Measurements from ENCODE around the gene SLC25A21.

Gene SLC25A21

GRCh38 chr14:36682338-36682737, 490.1 kb downstream of the SLC25A21 start:
- no peak for TF ChIP-seq CTCF (IDR thresholded peaks at IDR 0.05; ENCODE audit: low read depth, low read length, missing control alignments)
- H3K4me3 ChIP-seq (replicated peaks; ENCODE audit: low read depth, low read length): no peak overlapping the region
- DNase-seq (ENCODE audit: extremely low read depth, low read depth): no peak

- H3K4me3 ChIP-seq (replicated peaks; ENCODE audit: low read depth, low read length): no peak overlapping the region
- no peak for DNase-seq (ENCODE audit: extremely low read depth, low read depth)
- TF ChIP-seq CTCF (IDR thresholded peaks at IDR 0.05; ENCODE audit: low read depth, low read length, missing control alignments): no peak
Measured at GRCh38 chr14:36676236-36676635, 496.2 kb downstream of the SLC25A21 start.

GRCh38 chr14:36675581-36675980, 496.8 kb downstream of the SLC25A21 start:
- H3K4me3 ChIP-seq (replicated peaks; ENCODE audit: low read depth, low read length): no peak overlapping the region
- no peak for DNase-seq (ENCODE audit: extremely low read depth, low read depth)
- no peak for TF ChIP-seq CTCF (IDR thresholded peaks at IDR 0.05; ENCODE audit: low read depth, low read length, missing control alignments)

- no peak overlapping the region for H3K4me3 ChIP-seq (replicated peaks; ENCODE audit: low read depth, low read length)
- no peak for DNase-seq (ENCODE audit: extremely low read depth, low read depth)
- TF ChIP-seq CTCF (IDR thresholded peaks at IDR 0.05; ENCODE audit: low read depth, low read length, missing control alignments): no peak
Measured at GRCh38 chr14:36674659-36675058, 497.7 kb downstream of the SLC25A21 start.

- no peak for DNase-seq (ENCODE audit: extremely low read depth, low read depth)
- no peak overlapping the region for H3K4me3 ChIP-seq (replicated peaks; ENCODE audit: low read depth, low read length)
- no peak for TF ChIP-seq CTCF (IDR thresholded peaks at IDR 0.05; ENCODE audit: low read depth, low read length, missing control alignments)
Measured at GRCh38 chr14:36672095-36672494, 500.3 kb downstream of the SLC25A21 start.

GRCh38 chr14:36671149-36671548, 501.3 kb downstream of the SLC25A21 start:
- no peak for TF ChIP-seq CTCF (IDR thresholded peaks at IDR 0.05; ENCODE audit: low read depth, low read length, missing control alignments)
- no peak overlapping the region for H3K4me3 ChIP-seq (replicated peaks; ENCODE audit: low read depth, low read length)
- no peak for DNase-seq (ENCODE audit: extremely low read depth, low read depth)

- no peak for DNase-seq (ENCODE audit: extremely low read depth, low read depth)
- no peak for TF ChIP-seq CTCF (IDR thresholded peaks at IDR 0.05; ENCODE audit: low read depth, low read length, missing control alignments)
- H3K4me3 ChIP-seq (replicated peaks; ENCODE audit: low read depth, low read length): no peak overlapping the region
Measured at GRCh38 chr14:36667679-36668078, 504.7 kb downstream of the SLC25A21 start.

Measured in HFF-Myc (cell line).